Posterior cingulate gyrus (tissue), 11 donors: Measurements from ENCODE around the gene PAFAH2.

Experiments
- DNase-seq, 10 donors: peaks; one replicate each; pipeline versions ENCODE4 v3.0.0 to v3.0.0-alpha.2; 2020 to 2021; ENCODE audit warnings: mixed read lengths in 3 of 10
- intact Hi-C: fragments of 100-400 bp; cut with DNase I; formaldehyde crosslinking; loops from one replicate; pipeline ENCODE4 v1.15.1; 2023

Gene PAFAH2

DNA sequence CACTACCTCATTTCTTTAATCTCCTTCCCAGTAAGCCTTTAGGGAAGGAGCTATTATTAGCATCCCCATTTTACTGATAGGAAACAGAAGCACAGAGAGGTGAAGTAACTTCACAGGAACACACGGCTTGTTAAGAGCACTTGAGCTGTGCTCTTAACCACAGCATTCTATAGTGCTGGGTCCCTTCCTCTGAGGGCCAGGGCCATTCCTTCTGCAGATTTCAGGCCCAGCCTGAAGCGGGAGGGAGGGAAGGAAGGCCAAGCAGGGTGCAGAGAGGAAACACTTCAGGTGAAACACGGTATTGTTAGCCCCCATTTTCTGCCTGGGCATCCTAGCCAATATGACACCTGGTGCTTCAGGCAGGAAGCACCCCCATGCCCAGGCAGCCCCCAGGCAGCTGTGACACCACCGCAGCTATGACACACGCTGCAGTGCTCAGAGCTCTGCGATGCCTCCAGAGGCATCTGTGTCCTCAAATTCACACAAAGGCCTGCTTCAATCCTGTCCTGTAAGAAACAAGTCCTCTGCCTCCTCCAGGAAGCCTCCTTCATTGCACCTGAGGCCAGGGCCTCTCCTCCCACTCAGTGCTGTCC lies 19.2 kb upstream of the PAFAH2 start:
- DNase-seq, result peak in 2 of 10 donors; percentile 59 to 82
- intact Hi-C loops, result no loop called here

- DNase-seq, result peak in 4 of 10 donors; percentile 42 to 91 (median 68)
- intact Hi-C loops, result no loop called here
Measured at GRCh38 chr1:26016258-26016952, 18.5 kb upstream of the PAFAH2 start.

DNA sequence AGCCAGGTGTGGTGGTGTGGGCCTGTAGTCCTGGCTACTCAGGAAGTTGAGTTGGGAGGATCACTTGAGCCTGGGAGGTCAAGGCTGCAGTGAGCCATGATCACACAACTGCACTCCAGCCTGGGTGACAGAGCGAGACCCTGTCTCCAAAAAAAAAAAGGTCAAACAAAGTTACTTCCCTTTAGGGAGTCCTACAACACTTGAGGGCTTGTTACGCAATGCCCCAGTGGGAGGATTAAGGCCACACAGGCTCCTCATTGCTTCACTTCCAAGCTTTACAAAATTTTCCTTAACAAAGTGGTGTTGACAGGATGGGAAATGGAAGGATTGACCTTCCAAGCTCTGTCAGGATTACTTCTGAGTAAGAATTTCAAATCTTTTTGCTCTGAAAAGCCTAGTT lies 17.5 kb upstream of the PAFAH2 start:
- intact Hi-C loops, result no loop called here
- DNase-seq, result peak in 1 of 10 donors; percentile 9

DNA sequence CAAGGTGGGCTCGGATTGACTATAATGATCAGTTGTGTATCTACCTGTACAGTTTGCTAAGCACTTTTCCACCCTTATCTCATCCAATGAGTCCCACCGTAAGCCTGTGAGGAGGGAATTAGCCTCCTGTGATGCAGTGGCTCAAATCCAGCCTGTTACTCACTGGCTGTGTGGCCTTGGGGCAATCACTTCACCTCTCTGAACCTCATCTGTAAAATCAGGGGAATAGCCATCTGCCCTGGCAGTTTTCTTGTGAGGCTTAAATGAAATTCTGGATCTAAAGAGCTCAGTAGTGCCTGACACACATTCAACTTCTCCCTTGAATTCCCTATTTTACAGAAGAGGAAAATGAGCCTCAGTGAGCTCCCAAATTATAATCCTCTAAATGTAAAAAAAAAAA lies 16.3 kb upstream of the PAFAH2 start:
- peak in 1 of 10 donors; percentile 16 for DNase-seq
- intact Hi-C loops, result no loop called here

DNA sequence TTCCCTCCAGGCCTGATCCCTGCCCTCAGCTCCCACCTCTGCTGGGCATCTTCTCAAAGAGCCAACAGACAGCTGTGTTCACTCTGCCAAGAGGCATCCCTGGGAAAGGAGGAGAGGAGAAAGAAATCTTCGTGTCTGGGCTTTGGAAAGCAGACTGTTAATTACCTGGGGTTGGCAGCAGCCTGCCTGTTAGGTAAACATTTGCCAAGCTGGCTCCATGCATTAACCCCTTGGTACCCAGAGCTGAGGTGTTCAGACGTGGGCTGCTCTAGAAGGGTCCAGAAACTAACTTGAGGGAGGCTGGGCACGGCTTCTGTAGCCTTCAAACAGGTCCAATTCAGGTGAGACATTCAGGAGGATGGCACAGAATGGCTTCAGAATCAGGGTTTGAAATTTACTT lies 15.0 kb upstream of the PAFAH2 start:
- intact Hi-C loops, result no loop called here
- peak in 2 of 10 donors; percentile 24 to 27 for DNase-seq

- intact Hi-C loops, result no loop called here
- peak in 2 of 10 donors; percentile 24 to 25 for DNase-seq
Measured at GRCh38 chr1:26010825-26011224, 13.0 kb upstream of the PAFAH2 start.

DNA sequence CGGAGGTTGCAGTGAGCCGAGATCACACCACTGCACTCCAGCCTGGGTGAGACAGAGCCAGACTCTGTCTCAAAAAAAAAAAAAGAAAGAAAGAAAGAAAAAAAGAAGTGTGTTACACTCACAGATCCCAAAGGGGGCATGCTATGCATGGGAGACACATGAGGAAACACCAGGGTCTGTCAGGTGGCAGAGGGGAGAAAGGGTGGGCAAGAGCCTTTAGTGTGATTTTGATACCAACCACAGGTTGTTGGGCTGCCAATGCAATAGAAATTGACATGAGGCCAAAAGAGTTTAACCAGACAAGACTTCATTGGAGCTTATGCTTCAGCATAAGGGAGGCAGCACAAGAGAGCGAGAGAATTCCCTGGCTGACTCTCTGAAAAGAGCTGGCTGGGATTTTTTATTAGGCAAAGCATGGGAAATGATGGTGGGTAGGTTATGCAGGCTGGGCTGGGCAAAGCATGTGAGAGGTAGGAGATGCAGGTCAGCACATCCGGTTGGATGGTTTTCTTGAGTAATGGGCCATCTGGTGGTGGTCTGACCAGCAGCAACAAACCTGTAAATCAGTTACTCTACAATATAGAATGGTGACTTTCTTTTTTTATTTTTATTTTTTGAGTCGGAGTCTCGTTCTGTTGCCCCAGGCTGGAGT lies 12.1 kb upstream of the PAFAH2 start:
- peak in 2 of 10 donors; percentile 9 to 55 for DNase-seq
- intact Hi-C loops, result no loop called here

GRCh38 chr1:26006710-26007109 lies 8.8 kb upstream of the PAFAH2 start:
- peak in 1 of 10 donors; percentile 45 for DNase-seq
- intact Hi-C loops, result no loop called here

GRCh38 chr1:26005434-26006105 lies 7.7 kb upstream of the PAFAH2 start:
- peak in 1 of 10 donors; percentile 19 for DNase-seq
- intact Hi-C loops, result no loop called here

- intact Hi-C loops, result no loop called here
- DNase-seq, result no peak
Measured at GRCh38 chr1:26003756-26004155, 5.9 kb upstream of the PAFAH2 start.

- intact Hi-C loops, result no loop called here
- peak in 1 of 10 donors; percentile 18 for DNase-seq
Measured at GRCh38 chr1:26003262-26003661, 5.4 kb upstream of the PAFAH2 start.

DNA sequence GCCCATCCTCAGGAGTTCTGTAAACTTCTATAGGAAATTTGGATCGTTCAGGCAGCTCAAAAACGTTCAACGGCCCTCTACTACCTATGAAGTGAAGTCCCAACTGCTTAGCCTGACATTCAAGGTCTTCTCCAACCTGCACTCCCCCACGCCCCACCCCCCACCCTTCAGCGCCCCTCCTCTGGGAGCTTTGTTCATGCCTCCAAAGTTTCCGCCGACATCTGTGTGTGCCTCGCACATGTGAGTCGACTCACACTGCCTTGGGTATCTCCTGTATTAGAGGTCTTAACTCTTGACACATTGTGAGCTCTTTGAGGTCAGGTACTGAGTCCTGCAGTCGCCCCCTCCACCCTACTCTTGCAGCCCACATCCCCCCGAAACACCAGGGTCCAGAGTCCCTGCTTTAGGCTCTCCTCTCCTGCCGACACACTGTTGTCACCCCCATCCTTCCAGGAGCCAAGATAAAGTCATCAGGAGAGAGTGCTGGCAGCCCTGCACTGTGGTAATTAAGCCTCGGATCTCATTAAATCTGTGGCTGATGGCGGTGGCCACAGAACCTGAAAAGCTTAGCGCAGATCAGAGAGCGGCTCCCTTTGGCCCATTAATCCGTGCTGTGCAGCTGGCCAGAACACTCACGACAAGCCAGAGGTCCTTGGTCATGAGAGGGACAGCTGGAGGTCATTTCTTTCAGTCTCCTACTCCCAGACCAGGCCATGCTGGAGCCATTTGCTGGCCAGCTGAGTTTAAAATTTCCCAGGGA lies 1.4 kb upstream of the PAFAH2 start:
- intact Hi-C loops, result loop anchor here (2.0 kb wide), 1 partner anchor 94 kb away; no protein-coding TSS in a partner anchor
- peak in 1 of 10 donors; percentile 79 for DNase-seq

GRCh38 chr1:25996966-25997827 lies 666 bp downstream of the PAFAH2 start:
- peak in 1 of 10 donors; percentile 75 for DNase-seq
- intact Hi-C loops, result no loop called here

- intact Hi-C loops, result no loop called here
- no peak for DNase-seq
Measured at GRCh38 chr1:25994402-25995150, 3.3 kb downstream of the PAFAH2 start.

- intact Hi-C loops, result no loop called here
- no peak for DNase-seq
Measured at GRCh38 chr1:25993197-25993951, 4.5 kb downstream of the PAFAH2 start.

- DNase-seq, result no peak
- intact Hi-C loops, result no loop called here
Measured at GRCh38 chr1:25992689-25993171, 5.1 kb downstream of the PAFAH2 start.

GRCh38 chr1:25991937-25992688 lies 5.8 kb downstream of the PAFAH2 start:
- intact Hi-C loops, result no loop called here
- no peak for DNase-seq
